ENCODE measurements around the gene MRM2.

The MRM2 gene

GRCh38 chr7:2287745-2288144 lies 45.7 kb upstream of the MRM2 start:
- H3K27ac ChIP-seq = no peak overlapping the region
- no peak for TF ChIP-seq CTCF (IDR thresholded peaks at IDR 0.05)
- no peaks in the 10 kb centered on the region for H3K27me3 ChIP-seq
- no peaks in the 10 kb centered on the region for H3K4me1 ChIP-seq (ENCODE audit: control insufficient read depth in 1 of 2, insufficient read depth in 1 of 2, low read depth in 1 of 2, low read length in 1 of 2)
- no peaks in the 10 kb centered on the region for H3K9me3 ChIP-seq
- H3K36me3 ChIP-seq = no peaks in the 10 kb centered on the region
- H3K4me3 ChIP-seq (ENCODE audit: low read depth in 1 of 2, low read length in 1 of 2) = no peak overlapping the region

- no peak for TF ChIP-seq CTCF (IDR thresholded peaks at IDR 0.05)
- Histone ChIP-seq H3K27ac (no peak overlapping the region), H3K36me3 (no peaks in the 10 kb centered on the region), H3K9me3 (no peaks in the 10 kb centered on the region), H3K4me3 (ENCODE audit: low read depth in 1 of 2, low read length in 1 of 2) (no peak overlapping the region), H3K27me3 (no peaks in the 10 kb centered on the region), H3K4me1 (ENCODE audit: control insufficient read depth in 1 of 2, insufficient read depth in 1 of 2, low read depth in 1 of 2, low read length in 1 of 2) (no peaks in the 10 kb centered on the region)
Observed at GRCh38 chr7:2283074-2283473, 41.1 kb upstream of the MRM2 start.

GRCh38 chr7:2282185-2282751 lies 40.3 kb upstream of the MRM2 start:
- H3K9me3 ChIP-seq = no peaks in the 10 kb centered on the region
- TF ChIP-seq CTCF (IDR thresholded peaks at IDR 0.05) = no peak
- H3K27ac ChIP-seq = no peak overlapping the region

GRCh38 chr7:2281541-2281940 lies 39.5 kb upstream of the MRM2 start:
- H3K27ac ChIP-seq = no peak overlapping the region
- no peaks in the 10 kb centered on the region for H3K27me3 ChIP-seq
- no peaks in the 10 kb centered on the region for H3K4me1 ChIP-seq (ENCODE audit: control insufficient read depth in 1 of 2, insufficient read depth in 1 of 2, low read depth in 1 of 2, low read length in 1 of 2)
- H3K4me3 ChIP-seq (ENCODE audit: low read depth in 1 of 2, low read length in 1 of 2) = no peak overlapping the region
- H3K9me3 ChIP-seq = no peaks in the 10 kb centered on the region
- TF ChIP-seq CTCF (IDR thresholded peaks at IDR 0.05) = no peak
- H3K36me3 ChIP-seq = no peaks in the 10 kb centered on the region

More at GRCh38 chr7:2282185-2282751, 40.3 kb upstream of the MRM2 start:
- no peaks in the 10 kb centered on the region for H3K27me3 ChIP-seq
- no peak overlapping the region for H3K4me3 ChIP-seq (ENCODE audit: low read depth in 1 of 2, low read length in 1 of 2)
- H3K4me1 ChIP-seq (ENCODE audit: control insufficient read depth in 1 of 2, insufficient read depth in 1 of 2, low read depth in 1 of 2, low read length in 1 of 2) = no peaks in the 10 kb centered on the region
- no peaks in the 10 kb centered on the region for H3K36me3 ChIP-seq

DNA sequence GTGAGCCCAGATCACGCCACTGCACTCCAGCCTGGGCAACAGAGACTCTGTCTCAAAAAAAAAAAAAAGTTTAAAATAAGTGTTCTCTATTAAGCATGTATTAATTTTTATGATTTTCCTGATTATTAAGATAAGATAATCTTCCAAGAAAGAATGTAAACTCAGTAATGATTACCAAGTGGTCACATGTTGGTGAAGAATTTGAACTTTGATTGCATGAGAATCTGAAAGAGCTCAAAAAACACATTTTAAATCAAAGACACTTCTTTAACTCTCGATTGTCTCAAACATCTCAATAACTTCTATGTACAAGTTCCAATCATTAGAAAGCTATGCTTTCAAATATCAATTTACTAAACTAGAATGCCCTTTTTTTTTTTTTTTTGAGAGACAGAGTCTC lies 38.4 kb upstream of the MRM2 start:
- Histone ChIP-seq H3K4me1 (ENCODE audit: control insufficient read depth in 1 of 2, insufficient read depth in 1 of 2, low read depth in 1 of 2, low read length in 1 of 2) (no peaks in the 10 kb centered on the region), H3K4me3 (ENCODE audit: low read depth in 1 of 2, low read length in 1 of 2) (no peak overlapping the region), H3K27me3 (no peaks in the 10 kb centered on the region), H3K36me3 (no peaks in the 10 kb centered on the region), H3K9me3 (no peaks in the 10 kb centered on the region), H3K27ac (no peak overlapping the region)
- TF ChIP-seq CTCF (IDR thresholded peaks at IDR 0.05) = no peak

GRCh38 chr7:2279896-2280295 lies 37.9 kb upstream of the MRM2 start:
- Histone ChIP-seq H3K9me3 (no peaks in the 10 kb centered on the region), H3K4me3 (ENCODE audit: low read depth in 1 of 2, low read length in 1 of 2) (no peak overlapping the region), H3K36me3 (peaks cover under 1% of the 10 kb centered on the region), H3K27ac (no peak overlapping the region), H3K27me3 (no peaks in the 10 kb centered on the region), H3K4me1 (ENCODE audit: control insufficient read depth in 1 of 2, insufficient read depth in 1 of 2, low read depth in 1 of 2, low read length in 1 of 2) (no peaks in the 10 kb centered on the region)
- TF ChIP-seq CTCF (IDR thresholded peaks at IDR 0.05) = no peak
